K562 (cell line): Measurements from ENCODE around the gene SPOCD1. TPM values are rescaled to one million over a fixed set of nuclear protein-coding genes. Genes with fewer than 3 reads are reported as not detected.

Source experiments
- ATAC-seq: fragments of 200-7000 bp; cut with Tn5 transposase; 3 replicates; pipeline ENCODE4 v1.9.1; 2020; ENCODE audit warnings: moderate library complexity
- BruUV-seq: library from RNA; stranded (reverse); fragments of 400-500 nt; replicated peaks from 2 replicates; lab custom pipeline; 2021; lab: Mats Ljungman, UMichigan
- CTCF ChIA-PET: fragments of 300-600 bp; formaldehyde crosslinking; extraction: SDS; loops from one replicate; lab custom pipeline; 2021; ENCODE audit warnings: low intra/inter-chr PET ratio; lab: Yijun Ruan, JAX
- POLR2A ChIA-PET: fragments of 300-600, 350-650 bp; sonication (Branson Sonifier 250); formaldehyde crosslinking; extraction: SDS; loops from one replicate; lab custom pipeline; 2021; ENCODE audit warnings: antibody characterized with exemption, inconsistent platforms; lab: Yijun Ruan, JAX
- DNase-seq, 4 experiments: peaks; one replicate each; pipeline versions ENCODE4 v3.0.0 to v3.0.0-alpha.2; 2011 to 2018; ENCODE audit warnings: low spot score in 3 of 4, mixed read lengths in 3 of 4; ENCODE audit errors: extremely low read depth in 1 of 4
- FAIRE-seq: peaks from 2 replicates; lab custom pipeline; 2011; peaks lifted over from hg19 to GRCh38; lab: Jason Lieb, UNC
- H2AFZ ChIP-seq: 2 replicates; pipeline ENCODE4 v1.6.0; 2011; ENCODE audit warnings: low read depth, low read length, control low read depth, inconsistent platforms
- H3K27ac ChIP-seq: fragments of 200-600 bp; 3 replicates; pipeline ENCODE4 v1.8.0; 2011; ENCODE audit warnings: low read depth, mild to moderate bottlenecking, control low read depth, inconsistent platforms, low read length, moderate library complexity, mixed read lengths; ENCODE audit errors: extremely low read depth
- H3K27me3 ChIP-seq, 2 experiments: fragments of 300-600 bp in 1 of 2; 2 replicates in 1 of 2; 3 replicates in 1 of 2; pipeline versions ENCODE4 v1.6.0 to v1.8.0; 2011; ENCODE audit warnings: inconsistent platforms in 2 of 2, low read length in 2 of 2, mild to moderate bottlenecking in 1 of 2, mixed read lengths in 1 of 2, moderate library complexity in 1 of 2; ENCODE audit not compliant: control insufficient read depth in 2 of 2, insufficient read depth in 2 of 2
- H3K36me3 ChIP-seq: fragments of 300-600 bp; 3 replicates; pipeline ENCODE4 v1.8.0; 2011; ENCODE audit warnings: mild to moderate bottlenecking, low read length, inconsistent platforms; ENCODE audit not compliant: control insufficient read depth, insufficient read depth
- H3K4me1 ChIP-seq, 2 experiments: fragments of 200-600 bp in 1 of 2; replicated peaks in 1 of 2; 2 replicates in 1 of 2; 3 replicates in 1 of 2; pipeline versions ENCODE4 v1.5.1 to v1.8.0; 2011; ENCODE audit warnings: inconsistent platforms in 2 of 2, low read length in 2 of 2, mild to moderate bottlenecking in 1 of 2, mixed read lengths in 1 of 2, moderate library complexity in 1 of 2; ENCODE audit not compliant: control insufficient read depth in 2 of 2, insufficient read depth in 2 of 2
- H3K4me2 ChIP-seq: 2 replicates; pipeline ENCODE4 v1.6.1; 2011; ENCODE audit warnings: low read length, control low read depth, inconsistent platforms, mixed read lengths; ENCODE audit not compliant: insufficient read depth
- H3K4me3 ChIP-seq: fragments of 200-600 bp; sonication (generic), shearing (Covaris generic); 2 replicates; pipeline ENCODE4 v1.5.1; 2016; ENCODE audit warnings: control low read depth, inconsistent platforms
- H3K79me2 ChIP-seq: fragments of 200-600 bp; 3 replicates; pipeline ENCODE4 v1.8.0; 2011; ENCODE audit warnings: low read length, inconsistent platforms; ENCODE audit not compliant: control insufficient read depth, insufficient read depth
- H3K9ac ChIP-seq, 2 experiments: 2 replicates each; pipeline versions ENCODE4 v1.6.0 to v1.6.1; 2011; ENCODE audit warnings: low read depth in 2 of 2, low read length in 2 of 2, control low read depth in 1 of 2, inconsistent platforms in 1 of 2, mild to moderate bottlenecking in 1 of 2, mixed read lengths in 1 of 2; ENCODE audit not compliant: insufficient read depth in 1 of 2
- H3K9me1 ChIP-seq: one replicate; pipeline ENCODE4 v1.6.0; 2011; ENCODE audit warnings: inconsistent platforms, mild to moderate bottlenecking, low read length, moderate library complexity; ENCODE audit not compliant: control insufficient read depth, insufficient read depth
- H3K9me3 ChIP-seq: replicated peaks from 2 replicates; pipeline ENCODE4 v1.5.1; 2011; ENCODE audit warnings: low read depth, low read length, inconsistent platforms; ENCODE audit not compliant: control insufficient read depth, insufficient read depth
- H4K20me1 ChIP-seq: replicated peaks from 2 replicates; pipeline ENCODE4 v1.6.1; 2011; ENCODE audit warnings: low read length, inconsistent platforms, mixed read lengths; ENCODE audit not compliant: control insufficient read depth, insufficient read depth
- CEBPG ChIP-seq, 3 experiments: fragments of 200-800 bp in 1 of 3; sonication (Bioruptor generic) in 1 of 3; sonication (generic) in 1 of 3; formaldehyde crosslinking in 1 of 3; IDR thresholded peaks in 2 of 3; conservative IDR thresholded peaks in 1 of 3; 2 replicates each; pipeline versions ENCODE4 v1.6.1 to v1.8.0; 2016 to 2022; ENCODE audit warnings: missing compliant biosample characterization in 2 of 3, missing genetic modification characterization in 2 of 3, mild to moderate bottlenecking in 1 of 3, missing genetic modification reagents in 1 of 3
- DEAF1 ChIP-seq: fragments of 450-650 bp; formaldehyde crosslinking; IDR thresholded peaks from 2 replicates; pipeline ENCODE4 v1.4.0; 2020; ENCODE audit warnings: mild to moderate bottlenecking, moderate library complexity
- ELF2 ChIP-seq: fragments of 250-450 bp; sonication (Bioruptor Pico); IDR thresholded peaks from 2 replicates; pipeline ENCODE4 v1.5.0; 2021; ENCODE audit warnings: mild to moderate bottlenecking
- ETV5 ChIP-seq: sonication (generic); formaldehyde crosslinking; IDR thresholded peaks from 2 replicates; pipeline ENCODE4 v1.4.0; 2020; ENCODE audit warnings: low read depth, mild to moderate bottlenecking, missing genetic modification reagents
- EZH2 ChIP-seq: IDR thresholded peaks from 2 replicates; pipeline ENCODE4 v1.6.1; 2012; ENCODE audit warnings: low read depth, mild to moderate bottlenecking, inconsistent platforms, low read length, borderline replicate concordance
- HDAC8 ChIP-seq: fragments of 450-650 bp; IDR thresholded peaks from 2 replicates; pipeline ENCODE4 v1.6.1; 2016; ENCODE audit warnings: mild to moderate bottlenecking, missing genetic modification characterization, moderate library complexity, missing compliant biosample characterization
- ZNF282 ChIP-seq: sonication (generic); formaldehyde crosslinking; IDR thresholded peaks from 2 replicates; pipeline ENCODE4 v1.8.1; 2023; ENCODE audit warnings: missing genetic modification reagents
- WGBS: fragments of 100-300 bp; shearing (Covaris generic); methylation state at CpG from one replicate; pipeline ENCODE4 v1.1.6; 2016; ENCODE audit warnings: low coverage, mixed read lengths; ENCODE audit not compliant: insufficient coverage; ENCODE audit errors: missing lambda C conversion rate; 5-methylcytosine and 5-hydroxymethylcytosine counted together
- in situ Hi-C: fragments of 300-500 bp; cut with MboI; formaldehyde crosslinking; loops from 4 replicates; pipeline ENCODE4 v1.15.0; 2018; ENCODE audit warnings: inconsistent platforms, mixed read lengths
- intact Hi-C: fragments of 100-400 bp; cut with micrococcal nuclease; formaldehyde crosslinking; loops from 2 replicates; pipeline ENCODE4 v1.14.2; 2022
- polyA plus RNA-seq, 8 experiments: library from polyadenylated mRNA; depleted of rRNA in 4 of 8; stranded (reverse) in 5 of 8; unstranded in 3 of 8; fragments of >200 nt; fragmentation: Nextera tagmentation in 2 of 8; fragmentation: Illumina TruSeq in 1 of 8; extraction: Ambion mirVana in 2 of 8; extraction: Trizol in 1 of 8; gene quantifications; 2 replicates each; pipeline versions ENCODE4 v1.2.1 to v1.2.3, GENCODE V29; 2011 to 2014; ENCODE audit warnings: inconsistent platforms in 1 of 8, missing spikeins in 1 of 8
- total RNA-seq, 7 experiments: library from RNA; depleted of rRNA in 6 of 7; stranded (reverse); fragments of >200 nt in 6 of 7; fragmentation: Illumina TruSeq in 2 of 7; extraction: Trizol in 2 of 7; gene quantifications; 2 replicates each; pipeline versions ENCODE4 v1.2.1 to v1.2.3, GENCODE V29; 2011 to 2021; ENCODE audit warnings: low replicate concordance in 1 of 7

SPOCD1 gene
- total and polyA plus RNA-seq, 9 of the 15 experiments (the other 6 are each of a cell fraction or from before 2014, with no cell fraction given), result 0.03 to 0.71 (median 0.26) TPM; not detected in 1

- Histone ChIP-seq H4K20me1 (peaks cover 51% of the 10 kb centered on the region), H2AFZ (no peak overlapping the region), H3K9me3 (no peaks in the 10 kb centered on the region), H3K9ac (no peak overlapping the region), H3K4me3 (no peak overlapping the region), H3K27me3 (peaks cover 45 to 80% of the 10 kb centered on the region in 2 experiments), H3K79me2 (no peaks in the 10 kb centered on the region), H3K4me1 (peaks cover under 1 to 28% of the 10 kb centered on the region in 2 experiments; a peak in 4 of 5 replicates), H3K9me1 (no peaks in the 10 kb centered on the region), H3K27ac (no peak overlapping the region), H3K36me3 (no peaks in the 10 kb centered on the region), H3K4me2 (no peak overlapping the region)
- BruUV-seq, result no TSS peak
- FAIRE-seq (no peak), ATAC-seq (peak; percentile 11; the same call in 2 of the 3 replicates), DNase-seq (no peak)
- ChIA-PET POLR2A (interaction anchor here (0.6 to 1.6 kb wide), 5 partner anchors 10 to 475 kb away, joined by 3 to 4 read pairs (median 3); no protein-coding TSS in a partner anchor), CTCF (no interaction called here)
- intact Hi-C loops (no loop called here), in situ Hi-C loops (no loop called here)
- 23% methylated on average over 26 of the region's 30 CpGs for WGBS
- TF ChIP-seq EZH2, result no peak
- TF ChIP-seq HDAC8 (tag), result no peak
- no peak for TF ChIP-seq DEAF1 (CRISPR knock-in tag)
- no peak for TF ChIP-seq ELF2 (CRISPR knock-in tag)
- no peak for TF ChIP-seq CEBPG (CRISPR knock-in tag; IDR thresholded peaks at IDR 0.05)
- no peak for TF ChIP-seq CEBPG (tag; conservative IDR thresholded peaks at IDR 0.05 in 1 of 2, IDR thresholded peaks at IDR 0.05 in 1 of 2)
- TF ChIP-seq ETV5 (CRISPR knock-in tag), result no peak
- no peak for TF ChIP-seq ZNF282
These were observed 59.9 kb downstream of the SPOCD1 start for GRCh38 chr1:31755850-31756492.
